Ishikawa (cell line): ENCODE results near the gene DNMT3B.

Experiments used
- EP300 ChIP-seq: IDR thresholded peaks from 2 replicates; pipeline ENCODE4 v1.6.1; 2012; ENCODE audit warnings: borderline replicate concordance
- FOXM1 ChIP-seq: IDR thresholded peaks from 2 replicates; pipeline ENCODE4 v1.6.1; 2012; ENCODE audit warnings: low read depth, borderline replicate concordance
- NFIC ChIP-seq: IDR thresholded peaks from 2 replicates; pipeline ENCODE4 v1.6.1; 2012
- TCF12 ChIP-seq: IDR thresholded peaks from 2 replicates; pipeline ENCODE4 v1.6.1; 2012; ENCODE audit warnings: low read depth
- YY1 ChIP-seq: IDR thresholded peaks from 2 replicates; pipeline ENCODE4 v1.6.1; 2012; ENCODE audit warnings: low read depth

DNA sequence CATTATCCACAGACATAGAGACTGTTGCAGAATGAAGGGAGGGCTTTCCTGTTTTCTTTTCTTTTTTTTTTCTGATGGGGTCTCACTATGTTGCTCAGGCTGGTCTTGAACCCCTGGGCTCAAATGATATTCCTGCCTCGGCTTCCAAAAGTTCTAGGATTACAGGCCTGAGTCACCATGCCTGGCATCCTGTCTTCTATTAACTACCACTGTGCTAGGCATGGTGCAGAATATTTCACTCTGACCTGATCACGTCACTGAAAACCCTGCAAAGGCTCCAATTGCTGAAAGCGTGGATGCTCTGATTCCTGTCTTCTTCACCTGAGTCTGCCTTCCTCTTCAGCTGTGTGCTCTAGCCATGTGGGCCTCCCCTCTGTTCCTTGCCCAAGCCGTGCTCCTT lies 8.5 kb upstream of the DNMT3B start:
- TF ChIP-seq FOXM1 (no peak), EP300 (no peak), YY1 (no peak), TCF12 (no peak), NFIC (no peak)
